Type B pancreatic cell (in vitro differentiated cells): ENCODE data around the gene TNRC6C. TPM values are rescaled to one million over a fixed set of nuclear protein-coding genes. Genes with fewer than 3 reads are reported as not detected.

Experiments
- DNase-seq: peaks from one replicate; pipeline ENCODE4 v3.0.0; 2021; ENCODE audit warnings: mixed read lengths; ENCODE audit not compliant: unreplicated experiment; ENCODE audit errors: extremely low spot score
- H3K27ac Mint-ChIP-seq: 2 replicates; pipeline ENCODE4 v1.8.0; 2021; ENCODE audit warnings: mild to moderate bottlenecking, mixed read lengths
- H3K27me3 Mint-ChIP-seq: 2 replicates; pipeline ENCODE4 v1.8.0; 2021; ENCODE audit warnings: mixed read lengths
- H3K36me3 Mint-ChIP-seq: 2 replicates; pipeline ENCODE4 v1.8.0; 2021; ENCODE audit warnings: mixed read lengths
- H3K4me1 Mint-ChIP-seq: one replicate; pipeline ENCODE4 v1.8.0; 2021; ENCODE audit warnings: mixed read lengths; ENCODE audit not compliant: unreplicated experiment
- H3K4me3 Mint-ChIP-seq: 2 replicates; pipeline ENCODE4 v1.8.0; 2021; ENCODE audit warnings: mild to moderate bottlenecking, mixed read lengths
- H3K9me3 Mint-ChIP-seq: 2 replicates; pipeline ENCODE4 v1.8.0; 2021; ENCODE audit warnings: mixed read lengths
- total RNA-seq: library from RNA; stranded (reverse); gene quantifications from 2 replicates; pipeline ENCODE4 v1.2.1, GENCODE V29; 2021; ENCODE audit warnings: low replicate concordance
- TF ChIP-seq, protein P1 (sequence below): fragments of 200-600 bp; sonication (generic); conservative IDR thresholded peaks from 2 replicates; pipeline ENCODE4 v1.5.0; 2021; ENCODE audit warnings: antibody characterized with exemption, mild to moderate bottlenecking

The TNRC6C gene
- total RNA-seq, 1 donor from 2014 or later = 36.7 TPM

DNA sequence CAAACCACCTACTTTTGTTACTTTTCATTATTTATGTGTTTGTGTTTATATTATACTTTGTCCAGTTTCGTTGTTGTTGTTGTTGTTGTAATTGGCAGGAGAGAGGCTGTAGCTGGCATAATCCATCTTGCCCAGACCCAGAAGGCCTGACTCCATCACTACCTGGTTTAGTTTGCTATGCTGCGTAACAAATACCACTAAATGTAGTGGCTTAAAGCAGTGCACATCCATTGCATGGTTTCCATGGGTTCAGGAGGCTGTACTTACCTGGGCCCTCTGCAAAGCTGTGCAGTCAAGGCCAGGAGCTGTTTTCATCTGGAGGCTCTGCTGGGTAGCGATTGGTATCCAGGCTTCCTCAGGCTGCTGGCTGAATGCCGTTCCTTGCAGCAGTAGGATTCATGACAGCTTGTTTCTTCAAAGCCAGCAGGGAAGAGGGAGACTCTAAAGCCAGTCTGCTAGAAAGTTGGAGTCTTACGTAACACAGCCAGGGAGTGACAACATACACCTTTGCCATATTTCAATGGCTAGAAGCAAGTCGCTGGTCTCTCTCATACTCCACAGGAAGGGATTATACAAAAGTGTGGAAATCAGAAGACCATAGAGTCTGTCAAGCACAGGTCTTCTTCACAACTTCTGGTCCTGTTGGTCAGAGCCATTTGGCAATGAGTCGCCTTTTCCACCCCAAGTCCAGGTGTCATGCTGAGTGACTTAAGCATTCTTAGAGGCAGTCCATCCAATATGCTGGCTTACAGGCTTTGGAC lies 41.1 kb downstream of the TNRC6C start:
- Mint-ChIP-seq H3K27me3 (no peaks in the 10 kb centered on the region), H3K4me3 (no peak overlapping the region), H3K4me1 (peaks cover 27% of the 10 kb centered on the region), H3K36me3 (peaks cover 3% of the 10 kb centered on the region), H3K9me3 (no peaks in the 10 kb centered on the region), H3K27ac (no peak overlapping the region)
- TF ChIP-seq, protein P1, sequence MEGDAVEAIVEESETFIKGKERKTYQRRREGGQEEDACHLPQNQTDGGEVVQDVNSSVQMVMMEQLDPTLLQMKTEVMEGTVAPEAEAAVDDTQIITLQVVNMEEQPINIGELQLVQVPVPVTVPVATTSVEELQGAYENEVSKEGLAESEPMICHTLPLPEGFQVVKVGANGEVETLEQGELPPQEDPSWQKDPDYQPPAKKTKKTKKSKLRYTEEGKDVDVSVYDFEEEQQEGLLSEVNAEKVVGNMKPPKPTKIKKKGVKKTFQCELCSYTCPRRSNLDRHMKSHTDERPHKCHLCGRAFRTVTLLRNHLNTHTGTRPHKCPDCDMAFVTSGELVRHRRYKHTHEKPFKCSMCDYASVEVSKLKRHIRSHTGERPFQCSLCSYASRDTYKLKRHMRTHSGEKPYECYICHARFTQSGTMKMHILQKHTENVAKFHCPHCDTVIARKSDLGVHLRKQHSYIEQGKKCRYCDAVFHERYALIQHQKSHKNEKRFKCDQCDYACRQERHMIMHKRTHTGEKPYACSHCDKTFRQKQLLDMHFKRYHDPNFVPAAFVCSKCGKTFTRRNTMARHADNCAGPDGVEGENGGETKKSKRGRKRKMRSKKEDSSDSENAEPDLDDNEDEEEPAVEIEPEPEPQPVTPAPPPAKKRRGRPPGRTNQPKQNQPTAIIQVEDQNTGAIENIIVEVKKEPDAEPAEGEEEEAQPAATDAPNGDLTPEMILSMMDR = no peak
- DNase-seq = no peak

DNA sequence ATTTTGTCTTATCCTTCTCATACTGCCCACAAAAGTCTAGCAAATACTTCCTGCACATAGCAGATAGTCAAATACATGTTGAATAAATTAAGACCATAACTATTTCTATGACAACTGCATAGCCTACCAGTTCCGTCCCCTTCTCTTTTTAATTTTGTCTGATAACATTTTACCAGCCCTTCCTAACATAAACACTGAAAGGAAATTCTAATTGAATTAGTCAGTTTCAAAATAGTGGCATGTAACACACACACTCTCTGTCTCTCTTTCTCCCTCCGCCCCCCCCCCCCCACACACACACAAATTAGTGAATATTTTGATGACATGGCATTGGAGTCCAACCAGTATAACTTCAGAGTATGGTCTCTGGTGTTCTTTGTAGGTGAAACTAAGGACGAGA lies 41.8 kb downstream of the TNRC6C start:
- Mint-ChIP-seq H3K4me3 (no peak overlapping the region), H3K27me3 (no peaks in the 10 kb centered on the region), H3K27ac (no peak overlapping the region), H3K4me1 (peaks cover 20% of the 10 kb centered on the region), H3K9me3 (no peaks in the 10 kb centered on the region), H3K36me3 (peaks cover 3% of the 10 kb centered on the region)
- TF ChIP-seq, protein P1 = no peak
- DNase-seq = no peak

DNA sequence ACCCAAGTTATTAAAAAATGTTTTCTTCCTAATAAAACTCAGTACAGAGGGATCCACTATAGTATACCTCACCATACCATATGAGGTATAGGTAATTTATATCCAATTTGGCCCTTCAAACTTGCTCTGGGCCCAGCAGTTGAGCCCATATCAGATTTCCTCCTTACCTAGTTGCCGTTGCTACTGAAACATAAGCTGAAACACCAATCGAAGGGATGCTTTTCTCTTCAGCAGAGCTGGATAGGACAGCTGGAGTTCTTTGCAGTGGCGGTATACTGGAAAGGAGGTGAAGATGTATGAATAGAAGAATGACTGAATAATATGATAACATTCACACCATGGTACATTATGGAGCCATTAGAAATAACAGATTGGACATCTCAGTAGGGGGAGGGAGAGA lies 42.7 kb downstream of the TNRC6C start:
- Mint-ChIP-seq H3K27me3 (no peaks in the 10 kb centered on the region), H3K4me1 (peaks cover 19% of the 10 kb centered on the region), H3K36me3 (peaks cover 7% of the 10 kb centered on the region), H3K4me3 (no peak overlapping the region), H3K27ac (no peak overlapping the region), H3K9me3 (no peaks in the 10 kb centered on the region)
- no peak for DNase-seq
- TF ChIP-seq, protein P1 = no peak

DNA sequence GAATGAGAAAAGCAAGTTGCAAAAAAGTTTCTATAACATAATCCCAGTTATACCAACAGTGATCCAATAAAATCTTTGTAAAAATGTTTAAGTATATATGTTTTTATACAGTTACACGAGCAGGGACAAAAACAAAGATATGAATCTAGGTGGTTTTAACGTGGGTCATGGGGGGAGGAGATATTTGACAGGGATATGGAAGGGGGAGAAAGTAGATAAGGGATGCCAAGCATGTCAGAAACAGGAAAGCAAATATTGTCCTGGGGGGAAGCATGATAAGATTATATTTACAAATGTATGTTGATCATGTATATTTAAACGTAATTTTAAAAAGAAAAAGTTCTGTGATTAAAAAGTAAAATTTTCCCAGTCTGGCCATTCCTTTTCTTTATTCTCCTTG lies 43.1 kb downstream of the TNRC6C start:
- TF ChIP-seq, protein P1 = no peak
- H3K27ac Mint-ChIP-seq = no peak overlapping the region

DNA sequence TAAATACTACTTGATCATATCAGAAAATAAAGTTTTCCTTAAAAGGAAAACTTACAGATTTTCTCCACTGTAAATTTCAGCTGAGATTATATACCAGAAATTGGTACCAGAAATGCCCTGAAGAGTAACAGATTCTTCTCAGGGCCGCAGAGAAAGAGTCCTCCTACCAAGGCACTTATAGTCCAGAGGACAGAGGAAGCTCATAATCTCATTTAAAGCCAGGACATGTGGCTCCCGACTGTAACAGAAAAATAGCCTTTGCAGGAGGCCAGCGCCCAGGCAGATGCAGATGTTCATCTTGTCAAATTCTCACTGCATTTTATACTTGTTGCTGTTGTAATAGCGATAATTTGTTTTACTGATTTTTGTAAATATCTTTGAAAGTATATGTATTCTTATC lies 43.7 kb downstream of the TNRC6C start:
- H3K4me3 Mint-ChIP-seq = no peak overlapping the region
- H3K27me3 Mint-ChIP-seq = no peaks in the 10 kb centered on the region
- peaks cover 19% of the 10 kb centered on the region for H3K4me1 Mint-ChIP-seq
- TF ChIP-seq, protein P1 = no peak
- no peak overlapping the region for H3K27ac Mint-ChIP-seq
- no peaks in the 10 kb centered on the region for H3K9me3 Mint-ChIP-seq
- DNase-seq = no peak
- peaks cover 9% of the 10 kb centered on the region for H3K36me3 Mint-ChIP-seq

More for the DNA sequence above, 43.1 kb downstream of the TNRC6C start:
- Mint-ChIP-seq H3K27me3 (no peaks in the 10 kb centered on the region), H3K4me1 (peaks cover 19% of the 10 kb centered on the region), H3K36me3 (peaks cover 7% of the 10 kb centered on the region), H3K4me3 (no peak overlapping the region), H3K9me3 (no peaks in the 10 kb centered on the region)
- no peak for DNase-seq
